CD8-positive, alpha-beta memory T cell (primary cell): ENCODE measurements around the gene ATP5F1C. TPM values are rescaled to one million over a fixed set of nuclear protein-coding genes. Genes with fewer than 3 reads are reported as not detected.
"Not testable (repeated sequence)": the region's sequence is repeated elsewhere in the genome, so short reads cannot be mapped to it uniquely, and the experiment has no call there.

ENCODE experiments used
- CTCF ChIA-PET: fragments of 350-600 bp; sonication (Branson Sonifier 250); formaldehyde crosslinking; loops from one replicate; lab custom pipeline; 2021; ENCODE audit warnings: antibody characterized with exemption; lab: Charles Lee
- POLR2A ChIA-PET: fragments of 350-600 bp; sonication (Branson Sonifier 250); formaldehyde crosslinking; loops from one replicate; lab custom pipeline; 2021; ENCODE audit warnings: antibody characterized with exemption; lab: Charles Lee
- DNase-seq, 5 donors: peaks; one replicate each; pipeline versions ENCODE4 v3.0.0 to v3.0.0-alpha.2; 2020 to 2022; ENCODE audit warnings: mixed read lengths in 1 of 5
- H3K27ac ChIP-seq: one replicate; pipeline ENCODE4 v1.7.0; 2013; ENCODE audit warnings: low read depth, mild to moderate bottlenecking, low read length, moderate library complexity
- H3K27me3 ChIP-seq: 2 replicates; pipeline ENCODE4 v1.7.0; 2013; ENCODE audit warnings: low read length, mild to moderate bottlenecking; ENCODE audit not compliant: insufficient read depth, poor library complexity, severe bottlenecking
- H3K36me3 ChIP-seq: 2 replicates; pipeline ENCODE4 v1.7.0; 2013; ENCODE audit warnings: mild to moderate bottlenecking, low read length, moderate library complexity; ENCODE audit not compliant: insufficient read depth
- H3K4me1 ChIP-seq: 2 replicates; pipeline ENCODE4 v1.7.0; 2013; ENCODE audit warnings: mild to moderate bottlenecking, low read length, moderate library complexity; ENCODE audit not compliant: insufficient read depth
- H3K4me3 ChIP-seq: 2 replicates; pipeline ENCODE4 v1.7.0; 2013; ENCODE audit warnings: mild to moderate bottlenecking, low read length
- H3K9me3 ChIP-seq: 2 replicates; pipeline ENCODE4 v1.7.0; 2013; ENCODE audit warnings: mild to moderate bottlenecking, low read length
- H3K27ac Mint-ChIP-seq, 8 donors: one replicate each; pipeline ENCODE4 v1.8.0; 2020 to 2021; ENCODE audit warnings: mixed read lengths in 8 of 8, mild to moderate bottlenecking in 6 of 8, inconsistent platforms in 3 of 8, moderate library complexity in 3 of 8
- H3K27me3 Mint-ChIP-seq, 2 donors: one replicate each; pipeline ENCODE4 v1.8.0; 2020 to 2021; ENCODE audit warnings: mixed read lengths in 2 of 2, mild to moderate bottlenecking in 1 of 2, moderate library complexity in 1 of 2
- H3K36me3 Mint-ChIP-seq, 3 donors: one replicate each; pipeline ENCODE4 v1.8.0; 2020 to 2021; ENCODE audit warnings: mixed read lengths in 3 of 3, inconsistent platforms in 1 of 3, mild to moderate bottlenecking in 1 of 3
- H3K4me1 Mint-ChIP-seq, 3 donors: one replicate each; pipeline ENCODE4 v1.8.0; 2020 to 2021; ENCODE audit warnings: mixed read lengths in 3 of 3, inconsistent platforms in 1 of 3, mild to moderate bottlenecking in 1 of 3
- H3K4me3 Mint-ChIP-seq, 7 donors: one replicate each; pipeline ENCODE4 v1.8.0; 2020 to 2021; ENCODE audit warnings: mixed read lengths in 7 of 7, mild to moderate bottlenecking in 6 of 7, moderate library complexity in 4 of 7, inconsistent platforms in 2 of 7
- H3K9me3 Mint-ChIP-seq, 5 donors: one replicate each; pipeline ENCODE4 v1.8.0; 2020 to 2022; ENCODE audit warnings: mixed read lengths in 5 of 5, mild to moderate bottlenecking in 3 of 5, moderate library complexity in 2 of 5, inconsistent platforms in 1 of 5
- polyA plus RNA-seq: library from polyadenylated mRNA; unstranded; fragments of 300-500 nt; fragmentation: Illumina TruSeq; gene quantifications from one replicate; pipeline ENCODE4 v1.2.3, GENCODE V29; 2021
- total RNA-seq, 2 experiments: library from RNA; stranded (reverse); gene quantifications; one replicate each; pipeline ENCODE4 v1.2.3, GENCODE V29; 2021

Gene ATP5F1C
- total RNA-seq (100 to 1,000 TPM; 272 to 309 TPM), polyA plus RNA-seq (370 TPM)

- peaks cover 66 to 70% (median 70%) of the 10 kb centered on the region in 3 donors for H3K4me1 Mint-ChIP-seq
- peaks cover 0 to 38% (median 8%) of the 10 kb centered on the region in 3 donors for H3K36me3 Mint-ChIP-seq
- H3K9me3 Mint-ChIP-seq: no peaks in the 10 kb centered on the region
- H3K27me3 ChIP-seq: no peaks in the 10 kb centered on the region
- peak within 1 kb of the TSS; percentile 86 for H3K4me3 ChIP-seq
- peak within 1 kb of the TSS; percentile 77 for H3K27ac ChIP-seq
- H3K9me3 ChIP-seq: no peaks in the 10 kb centered on the region
- no peaks in the 10 kb centered on the region for H3K27me3 Mint-ChIP-seq
- no peak within 1 kb of the TSS for H3K4me3 Mint-ChIP-seq
- no peaks in the 10 kb centered on the region for H3K36me3 ChIP-seq
- CTCF ChIA-PET: interaction anchor here (1.1 to 1.9 kb wide), 3 partner anchors 8 to 262 kb away, joined by 3 to 12 read pairs (median 4); partner anchors contain the start of gene TAF3
- POLR2A ChIA-PET: interaction anchor here (0.5 to 2.2 kb wide), 4 partner anchors 9 to 1898 kb away, joined by 3 to 39 read pairs (median 4); partner anchors contain the start of genes ANKRD16, FBH1 and TAF3
- peaks cover 47% of the 10 kb centered on the region for H3K4me1 ChIP-seq
- DNase-seq: peak; percentile 97 to 98 (median 97)
- H3K27ac Mint-ChIP-seq: peak within 1 kb of the TSS in 1 of 8 donors; percentile 84
Observed at GRCh38 chr10:7787857-7788638, at the start of gene ATP5F1C, which contains the start of gene KIN. Gene ATP5F1C (plus strand): TSS chr10:7788177. CDS start chr10:7788208, 31 bp downstream. Gene KIN (minus strand): TSS chr10:7787993. CDS start chr10:7787933, 60 bp downstream.

- H3K4me3 Mint-ChIP-seq: no peak overlapping the region
- Histone ChIP-seq H3K9me3 (no peaks in the 10 kb centered on the region), H3K4me1 (no peaks in the 10 kb centered on the region), H3K27me3 (no peaks in the 10 kb centered on the region), H3K36me3 (no peaks in the 10 kb centered on the region), H3K27ac (no peak overlapping the region), H3K4me3 (no peak overlapping the region)
- H3K27ac Mint-ChIP-seq: no peak overlapping the region
- no peaks in the 10 kb centered on the region for H3K4me1 Mint-ChIP-seq
- H3K27me3 Mint-ChIP-seq: peaks cover 0 to 5% of the 10 kb centered on the region in 2 donors
- H3K36me3 Mint-ChIP-seq: no peaks in the 10 kb centered on the region
- POLR2A ChIA-PET: no interaction called here
- CTCF ChIA-PET: no interaction called here
- no peaks in the 10 kb centered on the region for H3K9me3 Mint-ChIP-seq
- no peak for DNase-seq
Observed at GRCh38 chr10:7738536-7739407, 49.2 kb upstream of the ATP5F1C start.

- ChIA-PET POLR2A (no interaction called here), CTCF (no interaction called here)
- peaks cover 0 to 5% (median 0%) of the 10 kb centered on the region in 3 donors for H3K36me3 Mint-ChIP-seq
- H3K9me3 Mint-ChIP-seq: no peaks in the 10 kb centered on the region
- no peaks in the 10 kb centered on the region for H3K9me3 ChIP-seq
- DNase-seq: no peak
- H3K27me3 ChIP-seq: no peaks in the 10 kb centered on the region
- no peak overlapping the region for H3K4me3 ChIP-seq
- peaks cover 0 to 2% of the 10 kb centered on the region in 2 donors for H3K27me3 Mint-ChIP-seq
- no peaks in the 10 kb centered on the region for H3K4me1 Mint-ChIP-seq
- H3K27ac ChIP-seq: no peak overlapping the region
- no peaks in the 10 kb centered on the region for H3K4me1 ChIP-seq
- H3K36me3 ChIP-seq: no peaks in the 10 kb centered on the region
- no peak overlapping the region for H3K27ac Mint-ChIP-seq
- H3K4me3 Mint-ChIP-seq: no peak overlapping the region
Observed at GRCh38 chr10:7744307-7744706, 43.7 kb upstream of the ATP5F1C start.

GRCh38 chr10:7748637-7749036 is 39.3 kb upstream of the ATP5F1C start:
- H3K4me3 Mint-ChIP-seq, DNase-seq, H3K27ac Mint-ChIP-seq, H3K9me3 ChIP-seq, H3K4me1 Mint-ChIP-seq, H3K27me3 ChIP-seq, POLR2A ChIA-PET, H3K9me3 Mint-ChIP-seq, H3K27ac ChIP-seq, H3K4me1 ChIP-seq, H3K4me3 ChIP-seq, H3K27me3 Mint-ChIP-seq: not testable (repeated sequence)
- CTCF ChIA-PET: interaction anchor here (1.3 kb wide), 1 partner anchor 223 kb away, joined by 3 read pairs; no protein-coding TSS in a partner anchor
- H3K36me3 Mint-ChIP-seq: peaks cover 3 to 40% (median 17%) of the 10 kb centered on the region in 3 donors
- peaks cover 15% of the 10 kb centered on the region for H3K36me3 ChIP-seq

GRCh38 chr10:7750222-7750621 is 37.8 kb upstream of the ATP5F1C start:
- Mint-ChIP-seq H3K27ac (peak overlapping the region in 1 of 8 donors; percentile 78), H3K27me3 (no peaks in the 10 kb centered on the region), H3K36me3 (peaks cover 6 to 50% (median 27%) of the 10 kb centered on the region in 3 donors), H3K9me3 (no peaks in the 10 kb centered on the region), H3K4me3 (no peak overlapping the region), H3K4me1 (no peaks in the 10 kb centered on the region)
- Histone ChIP-seq H3K4me3 (no peak overlapping the region), H3K9me3 (no peaks in the 10 kb centered on the region), H3K27me3 (no peaks in the 10 kb centered on the region), H3K36me3 (peaks cover 15% of the 10 kb centered on the region), H3K4me1 (no peaks in the 10 kb centered on the region), H3K27ac (no peak overlapping the region)
- POLR2A ChIA-PET: no interaction called here
- CTCF ChIA-PET: no interaction called here
- DNase-seq: no peak

- Histone ChIP-seq H3K27ac (no peak overlapping the region), H3K4me1 (no peaks in the 10 kb centered on the region), H3K27me3 (no peaks in the 10 kb centered on the region), H3K9me3 (no peaks in the 10 kb centered on the region), H3K4me3 (no peak overlapping the region), H3K36me3 (peaks cover 19% of the 10 kb centered on the region)
- H3K27me3 Mint-ChIP-seq: no peaks in the 10 kb centered on the region
- H3K36me3 Mint-ChIP-seq: peaks cover 14 to 68% (median 33%) of the 10 kb centered on the region in 3 donors
- ChIA-PET POLR2A (interaction anchor here (0.6 kb wide), 1 partner anchor 342 kb away, joined by 3 read pairs; the partner anchor contains the start of gene SFMBT2), CTCF (no interaction called here)
- no peak overlapping the region for H3K4me3 Mint-ChIP-seq
- no peaks in the 10 kb centered on the region for H3K9me3 Mint-ChIP-seq
- no peaks in the 10 kb centered on the region for H3K4me1 Mint-ChIP-seq
- DNase-seq: no peak
- no peak overlapping the region for H3K27ac Mint-ChIP-seq
Observed at GRCh38 chr10:7752251-7752650, 35.7 kb upstream of the ATP5F1C start.

GRCh38 chr10:7755103-7755502 is 32.9 kb upstream of the ATP5F1C start:
- peak overlapping the region in 1 of 8 donors; percentile 17 for H3K27ac Mint-ChIP-seq
- POLR2A ChIA-PET: no interaction called here
- Histone ChIP-seq H3K27me3 (no peaks in the 10 kb centered on the region), H3K4me3 (no peak overlapping the region), H3K4me1 (no peaks in the 10 kb centered on the region), H3K36me3 (peaks cover 31% of the 10 kb centered on the region), H3K27ac (no peak overlapping the region), H3K9me3 (no peaks in the 10 kb centered on the region)
- H3K4me3 Mint-ChIP-seq: no peak overlapping the region
- DNase-seq: no peak
- no peaks in the 10 kb centered on the region for H3K27me3 Mint-ChIP-seq
- no peaks in the 10 kb centered on the region for H3K9me3 Mint-ChIP-seq
- peaks cover 22 to 82% (median 39%) of the 10 kb centered on the region in 3 donors for H3K36me3 Mint-ChIP-seq
- no peaks in the 10 kb centered on the region for H3K4me1 Mint-ChIP-seq
- CTCF ChIA-PET: no interaction called here
